Left hindlimb (tissue), 1 donor: Measurements from ENCODE around the gene NFIB.

ENCODE experiments used
- DNase-seq: peaks from one replicate; pipeline ENCODE4 v3.0.0-alpha.2; 2018

Gene NFIB

DNA sequence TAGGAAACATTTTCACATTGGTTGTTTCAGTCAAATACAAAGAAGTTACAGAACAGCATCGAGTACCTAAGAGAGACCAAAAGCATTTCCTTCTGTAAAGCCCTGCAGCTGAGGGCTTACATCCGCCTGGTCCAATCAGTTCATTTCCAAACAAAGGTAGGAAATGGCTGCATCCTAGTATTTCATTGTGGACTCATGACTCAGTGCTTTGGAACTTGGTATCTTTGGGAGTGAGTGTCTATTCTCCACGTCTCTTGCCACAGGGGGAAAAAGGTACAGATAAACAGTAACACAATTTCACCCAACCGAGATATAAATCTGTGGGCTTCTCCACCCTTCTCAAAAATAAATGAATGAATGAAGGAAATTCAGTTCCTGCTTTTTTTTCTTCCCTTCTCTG is 75.4 kb downstream of the NFIB start:
- DNase-seq = no peak

DNA sequence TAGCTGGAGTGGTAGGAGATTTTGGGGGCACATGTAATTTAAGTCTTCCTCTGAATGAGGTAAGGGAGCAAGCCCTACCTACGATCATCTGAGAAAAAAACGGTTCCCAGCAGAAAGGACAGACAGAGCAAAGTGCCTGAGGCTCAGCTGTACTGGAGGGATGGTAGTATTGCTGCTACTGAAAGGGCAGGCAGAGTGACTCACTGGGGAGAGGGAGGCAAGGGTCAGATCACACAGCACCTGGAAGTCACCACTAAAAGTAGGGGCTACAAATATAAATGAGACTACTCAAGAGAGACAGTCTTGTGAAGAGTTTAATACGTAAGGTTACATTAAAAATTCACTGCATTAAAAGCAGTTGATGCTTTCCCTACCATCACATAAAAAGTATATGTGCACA is 75.9 kb downstream of the NFIB start:
- DNase-seq = no peak

DNA sequence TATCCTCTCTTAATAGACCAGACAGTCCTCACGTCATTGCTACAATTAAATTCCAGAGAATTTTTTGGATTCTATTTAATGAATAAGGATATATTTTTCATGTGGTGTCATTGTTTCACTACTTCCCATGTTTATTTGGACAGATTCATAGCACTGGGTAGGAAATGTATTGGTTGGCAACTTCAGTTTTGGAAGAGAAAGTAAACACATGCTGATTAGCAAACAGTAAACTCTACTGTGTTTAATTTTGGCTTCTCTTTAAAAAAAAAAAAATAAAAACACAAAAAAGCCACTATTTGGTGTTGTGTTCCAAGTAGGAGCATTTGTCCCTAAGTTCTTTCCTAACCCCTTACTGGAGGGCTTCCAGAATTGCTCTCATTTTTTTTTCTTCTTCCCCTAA is 77.3 kb downstream of the NFIB start:
- no peak for DNase-seq

DNA sequence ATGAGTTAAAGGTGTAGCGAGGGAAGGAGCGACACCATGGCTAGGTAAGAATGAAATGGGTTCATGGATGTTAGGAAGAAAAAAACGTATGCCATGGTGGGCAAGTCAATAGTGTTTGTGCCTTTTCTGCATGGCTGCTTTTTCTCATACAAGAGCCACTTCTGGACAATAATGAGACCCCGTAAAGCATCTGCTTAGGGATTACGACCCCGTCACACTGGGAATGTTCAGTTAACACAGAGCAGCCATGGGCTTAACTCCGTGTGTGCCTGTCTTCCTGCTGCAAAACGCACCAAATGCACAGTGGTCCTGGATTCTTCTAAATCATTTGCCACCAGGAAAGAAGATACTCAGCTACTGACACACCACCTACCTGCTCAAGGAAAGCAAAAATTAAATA is 81.8 kb downstream of the NFIB start:
- DNase-seq = no peak

DNA sequence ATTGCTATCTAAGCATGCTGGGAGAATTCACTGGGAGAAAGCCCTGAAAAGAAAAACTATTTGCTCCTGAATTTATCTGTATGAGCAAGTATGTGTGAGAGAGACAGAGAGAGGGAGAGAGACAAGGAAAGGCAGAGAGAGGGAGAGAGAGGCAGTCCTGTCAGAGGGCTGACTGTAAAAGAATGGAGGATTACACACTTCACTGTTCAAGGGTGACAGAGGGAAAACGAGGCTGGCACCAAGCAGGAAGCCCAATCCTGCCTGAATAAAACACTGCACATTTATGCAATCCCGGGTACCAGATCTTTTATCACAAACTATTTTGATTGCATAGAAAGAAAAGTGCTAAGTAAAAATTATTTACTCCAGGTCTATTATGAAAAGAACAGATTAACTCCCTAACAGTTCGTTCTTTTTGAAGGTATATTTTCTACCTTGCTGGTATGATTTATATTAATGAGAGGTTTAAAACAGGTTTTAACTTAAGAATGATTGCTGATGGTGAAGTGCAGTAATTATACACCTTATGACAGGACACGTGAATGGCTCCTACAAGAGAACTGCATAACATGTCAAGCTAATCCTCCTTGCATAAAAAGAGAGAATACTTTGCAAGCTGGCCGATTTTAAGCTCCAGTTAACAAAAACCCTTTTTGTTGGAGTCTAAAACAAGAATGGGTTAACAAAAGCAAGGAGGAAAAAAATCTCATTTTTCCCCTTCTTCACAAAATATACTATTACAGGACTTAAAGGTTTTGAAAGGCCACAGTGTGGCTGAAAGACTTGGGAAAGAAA is 82.5 kb downstream of the NFIB start:
- no peak for DNase-seq

DNA sequence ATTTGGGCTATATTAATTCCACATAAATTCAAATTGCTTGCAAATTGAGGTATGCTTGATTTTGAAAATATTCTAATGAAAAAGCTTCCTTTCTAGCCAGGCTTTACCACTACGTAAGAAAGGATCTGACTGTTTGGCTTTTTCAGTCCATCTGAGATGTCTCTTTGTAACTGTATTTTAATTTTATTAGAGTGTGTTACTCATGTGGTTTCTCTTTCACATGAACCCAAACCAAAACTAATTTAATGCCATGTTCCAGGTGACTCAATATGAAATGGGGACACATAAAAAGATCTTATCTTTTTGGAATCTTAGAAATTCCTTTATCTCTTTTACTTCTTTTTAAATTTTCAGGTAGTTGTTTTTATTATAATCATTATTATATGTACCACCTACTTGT is 85.3 kb downstream of the NFIB start:
- no peak for DNase-seq

DNA sequence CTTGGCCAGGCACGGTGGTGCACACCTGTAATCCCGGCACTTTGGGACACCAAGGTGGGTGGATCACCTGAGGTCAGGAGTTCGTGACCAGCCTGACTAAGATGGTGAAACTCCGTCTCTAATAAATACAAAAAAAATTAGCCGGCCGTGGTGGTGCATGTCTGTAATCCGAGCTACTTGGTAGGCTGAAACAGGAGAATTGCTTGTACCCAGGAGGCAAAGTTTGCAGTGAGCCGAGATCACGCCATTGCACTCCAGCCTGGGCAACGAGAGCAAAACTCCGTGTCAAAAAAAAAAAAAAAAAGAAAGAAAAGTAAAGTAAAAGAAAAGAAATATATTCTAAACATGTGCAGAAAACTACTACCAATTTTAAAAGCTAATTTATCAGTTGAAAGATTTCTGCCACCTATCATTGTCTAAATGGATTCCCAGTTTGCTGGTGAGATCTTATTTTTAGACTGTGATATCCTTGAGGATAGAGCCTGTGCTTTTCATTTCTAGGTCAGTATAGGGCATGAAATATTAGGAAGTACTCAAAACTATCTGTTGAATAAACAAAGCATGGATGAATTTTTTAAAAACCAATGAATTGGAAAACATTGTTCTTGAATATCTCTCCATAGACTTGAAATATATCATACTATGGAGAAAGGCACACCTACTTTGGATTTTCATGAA is 86.9 kb downstream of the NFIB start:
- no peak for DNase-seq

DNA sequence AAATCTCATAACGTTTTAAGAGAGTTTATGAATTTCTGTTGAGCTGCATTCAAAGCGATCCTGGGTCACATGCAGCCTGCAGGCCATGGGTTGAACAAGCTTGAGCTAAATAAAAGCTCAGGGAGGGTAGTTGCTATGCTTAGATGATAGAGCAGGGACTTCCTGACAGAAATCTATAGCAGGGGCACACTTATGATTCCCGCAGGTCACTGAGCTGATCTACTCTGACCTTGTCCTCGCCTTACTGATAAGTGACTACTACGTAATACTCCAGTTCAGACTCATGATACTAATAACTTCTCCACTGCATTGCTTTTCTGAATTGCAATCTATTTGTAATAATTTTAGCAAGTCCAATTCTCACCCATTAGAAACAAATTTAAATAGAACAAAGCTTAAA is 90.9 kb downstream of the NFIB start:
- DNase-seq = no peak

DNA sequence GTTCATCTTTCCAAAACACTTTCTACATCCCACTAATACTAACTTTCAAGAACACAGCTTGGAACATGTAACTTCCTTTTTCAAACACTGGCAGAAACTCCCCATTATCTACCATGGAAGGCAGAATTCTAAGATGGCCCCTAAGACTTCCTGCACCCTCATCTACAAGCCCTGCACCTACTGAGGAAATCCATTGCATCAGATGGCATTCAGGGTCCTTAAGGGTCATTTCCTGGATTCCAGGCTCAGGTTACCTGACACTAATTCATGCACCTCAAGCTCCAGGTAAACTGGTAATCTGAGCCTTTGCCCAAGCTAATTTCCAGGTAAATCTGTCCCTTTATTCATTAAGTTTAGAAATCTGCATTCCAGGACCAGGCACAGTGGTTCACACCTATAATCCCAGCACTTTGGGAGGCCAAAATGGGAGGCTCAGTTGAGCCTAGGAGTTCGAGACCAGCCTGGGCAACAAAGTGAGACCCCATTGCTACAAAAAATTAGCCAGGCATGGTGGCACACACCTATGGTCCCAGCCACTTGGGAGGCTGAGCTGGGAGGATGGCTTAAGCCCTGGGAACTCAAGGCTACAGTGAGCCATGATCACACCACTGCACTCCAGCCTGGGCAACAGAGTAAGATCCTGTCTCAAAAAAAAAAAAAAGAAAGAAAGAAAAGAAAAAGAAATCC is 91.6 kb downstream of the NFIB start:
- no peak for DNase-seq

DNA sequence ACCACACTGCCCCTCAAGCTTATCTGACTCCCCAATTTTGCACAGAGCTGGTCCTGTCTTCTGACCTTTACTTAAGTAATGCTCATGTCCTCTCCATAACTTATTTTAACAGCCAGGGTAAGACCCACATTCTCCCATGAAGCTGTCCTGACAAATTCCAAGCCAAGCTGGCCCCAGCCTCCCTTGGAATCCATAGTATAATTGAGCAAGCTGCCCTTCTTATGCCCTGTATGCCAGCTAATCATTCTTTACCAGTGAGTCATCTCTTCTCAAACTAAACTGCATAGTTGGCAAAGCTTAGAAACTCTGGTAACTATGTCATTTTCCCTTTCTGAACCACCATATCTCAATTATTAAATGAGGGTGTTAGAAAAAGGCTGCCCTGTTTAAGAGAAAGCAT is 92.4 kb downstream of the NFIB start:
- DNase-seq = no peak

DNA sequence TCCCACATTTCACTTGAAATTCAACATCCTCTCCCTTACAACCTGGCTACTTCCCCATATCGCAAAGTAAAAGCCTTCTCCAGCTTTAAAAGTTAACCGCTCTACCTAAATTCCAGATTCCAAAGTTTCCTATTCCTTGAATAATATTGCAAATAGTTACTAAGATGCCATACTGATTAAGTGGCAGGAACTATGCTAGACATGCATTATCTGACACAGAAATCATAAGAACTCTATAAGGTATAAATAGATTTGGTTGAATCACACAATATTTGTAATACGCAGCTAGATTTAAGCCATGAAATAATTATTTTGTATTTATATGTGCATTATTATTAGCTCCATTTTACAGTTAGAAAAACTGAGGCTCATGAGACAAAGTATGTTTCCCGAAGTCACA is 92.8 kb downstream of the NFIB start:
- DNase-seq = no peak

DNA sequence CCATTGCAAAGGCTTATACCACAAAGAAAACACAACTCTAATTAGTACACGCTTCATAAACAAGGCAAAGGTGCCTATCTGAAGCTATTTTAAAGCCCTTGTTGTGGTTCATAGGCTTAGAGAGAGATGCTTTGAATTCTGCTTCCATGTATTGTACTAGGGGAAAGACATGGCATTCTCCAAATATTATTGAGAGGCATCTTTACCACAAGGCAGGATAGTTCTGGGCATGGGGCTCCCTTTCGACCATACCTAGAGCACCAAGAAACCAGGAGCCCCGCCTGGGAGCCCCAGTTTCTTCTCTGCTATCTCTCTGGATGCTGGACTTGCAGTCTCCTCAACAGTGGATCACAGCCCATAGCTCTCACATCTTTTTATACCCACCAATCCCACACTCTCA is 93.7 kb downstream of the NFIB start:
- no peak for DNase-seq

DNA sequence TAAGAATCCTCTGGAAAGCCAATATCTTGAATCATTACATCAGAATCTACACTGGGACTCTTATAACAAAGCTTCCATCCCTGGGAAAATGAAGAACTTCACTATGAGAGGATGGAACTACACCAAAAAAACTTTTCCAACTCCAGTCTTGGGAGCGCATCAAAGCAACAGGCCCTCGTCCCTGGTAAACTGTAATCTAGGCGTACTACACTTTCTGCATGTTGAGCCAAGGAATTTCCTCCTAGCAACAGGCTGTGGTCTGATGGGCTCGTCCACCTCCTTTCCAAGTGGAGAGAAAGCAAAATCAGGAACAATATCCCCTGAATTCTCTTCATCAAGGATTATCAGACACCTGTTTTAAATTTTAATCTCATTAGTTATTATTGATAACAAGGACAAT is 94.1 kb downstream of the NFIB start:
- DNase-seq = peak; percentile 68

DNA sequence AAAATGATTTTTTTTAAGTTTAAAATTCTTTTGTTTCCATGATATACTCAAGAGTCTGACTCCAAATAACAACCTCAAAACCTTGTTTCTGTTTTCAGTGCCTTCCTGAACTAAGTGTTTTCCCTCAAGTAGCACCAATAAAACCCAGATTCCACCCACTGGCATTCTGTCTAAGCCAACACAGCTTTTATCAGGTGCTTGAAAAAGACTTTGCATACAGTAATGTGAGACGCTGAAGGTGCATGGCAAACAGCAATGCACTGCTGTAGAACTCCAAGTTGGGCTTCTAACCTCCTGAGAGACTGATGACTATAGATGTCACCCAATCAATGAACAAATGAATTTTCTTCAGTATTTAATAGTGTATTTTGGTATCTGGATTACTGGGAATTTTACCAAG is 95.7 kb downstream of the NFIB start:
- no peak for DNase-seq

DNA sequence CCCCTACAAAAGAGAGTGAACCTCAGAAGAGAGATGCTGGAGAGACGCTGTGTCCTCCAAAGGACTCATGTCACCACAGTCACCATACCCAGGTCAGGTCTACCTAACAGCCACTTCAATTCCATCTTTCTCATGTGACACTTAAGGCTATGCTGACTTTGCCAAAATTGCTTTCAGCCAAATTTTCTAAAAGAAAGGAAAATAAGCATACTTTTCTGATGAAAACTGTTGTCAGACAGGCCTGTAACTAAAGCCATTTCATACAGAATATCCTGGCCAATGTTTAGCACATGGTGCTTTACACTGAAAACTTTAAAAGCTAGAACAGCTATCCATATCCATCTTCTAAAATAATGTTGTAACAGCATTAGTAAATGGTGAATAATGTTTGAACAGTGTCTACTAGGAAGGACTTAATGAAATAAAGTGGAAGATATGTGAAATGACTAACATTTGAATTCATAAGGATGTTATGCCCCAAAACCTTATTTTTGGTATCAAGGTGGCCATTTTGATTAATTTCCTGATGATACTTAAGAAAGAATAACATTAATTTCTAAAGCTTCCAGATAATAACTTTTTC is 97.2 kb downstream of the NFIB start:
- no peak for DNase-seq

DNA sequence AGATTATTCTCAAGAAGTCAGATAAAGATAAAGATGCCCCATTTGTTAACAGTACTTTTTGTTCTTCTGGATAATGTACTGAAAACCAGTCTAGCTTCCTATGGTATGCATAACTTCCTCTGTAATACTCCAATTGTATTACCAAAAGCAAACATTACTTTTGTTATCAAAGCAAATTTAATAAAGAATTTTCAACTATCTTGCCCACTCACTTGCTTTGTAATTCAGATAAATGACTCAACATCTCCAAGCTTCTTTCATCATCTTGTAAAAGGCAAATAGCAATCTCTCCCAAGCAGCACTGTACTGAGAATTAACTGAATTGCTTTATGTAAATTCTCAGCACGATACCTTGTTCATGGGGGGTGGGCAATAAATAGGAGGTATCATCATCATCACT is 98.3 kb downstream of the NFIB start:
- no peak for DNase-seq

DNA sequence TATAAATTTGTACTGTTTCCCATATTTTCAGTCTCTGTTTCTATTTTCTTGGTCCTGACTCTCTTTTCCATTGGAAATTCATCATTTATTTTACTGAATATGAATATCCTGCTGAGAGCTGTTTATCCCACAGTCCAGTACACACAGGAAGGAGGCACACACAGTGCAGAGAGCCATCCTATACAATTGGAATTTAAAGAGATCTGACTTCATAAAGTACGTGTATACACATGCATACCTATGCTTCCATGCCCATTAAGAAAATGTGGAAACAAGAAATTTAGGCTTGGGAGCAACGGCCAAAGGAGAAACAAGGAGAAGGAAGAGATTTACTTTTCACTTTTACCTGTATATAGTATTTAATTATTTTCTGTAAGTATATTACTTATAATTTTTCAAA is 99.2 kb downstream of the NFIB start:
- DNase-seq = no peak

DNA sequence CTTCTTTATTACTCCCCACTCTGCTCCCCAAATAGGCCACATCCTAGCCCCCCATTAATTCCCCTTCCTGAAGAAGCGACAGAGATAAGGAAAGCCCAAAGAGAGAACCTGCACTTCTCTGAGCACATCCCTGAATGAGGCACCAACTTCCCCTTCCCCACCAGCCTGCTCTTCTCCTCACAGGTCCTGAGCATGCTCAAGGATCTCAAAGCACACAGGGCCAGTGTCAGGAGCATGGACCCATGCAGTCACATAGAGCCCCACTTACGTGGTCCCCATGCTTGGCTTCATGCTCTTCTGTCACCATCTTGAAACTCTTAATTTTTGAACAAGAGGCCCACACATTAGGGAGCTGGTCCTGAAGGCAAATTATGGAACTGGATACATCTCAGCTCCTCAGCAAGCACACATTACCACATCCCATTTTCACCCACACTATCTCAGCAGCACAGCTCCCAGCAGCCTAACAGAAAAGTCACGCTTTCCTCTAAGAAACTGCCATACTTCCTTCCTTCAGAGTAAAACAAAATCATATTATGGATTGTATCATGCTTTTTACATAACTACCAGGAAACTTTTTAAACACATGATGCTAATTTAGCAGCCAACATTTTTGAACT is 99.8 kb downstream of the NFIB start:
- DNase-seq = no peak

DNA sequence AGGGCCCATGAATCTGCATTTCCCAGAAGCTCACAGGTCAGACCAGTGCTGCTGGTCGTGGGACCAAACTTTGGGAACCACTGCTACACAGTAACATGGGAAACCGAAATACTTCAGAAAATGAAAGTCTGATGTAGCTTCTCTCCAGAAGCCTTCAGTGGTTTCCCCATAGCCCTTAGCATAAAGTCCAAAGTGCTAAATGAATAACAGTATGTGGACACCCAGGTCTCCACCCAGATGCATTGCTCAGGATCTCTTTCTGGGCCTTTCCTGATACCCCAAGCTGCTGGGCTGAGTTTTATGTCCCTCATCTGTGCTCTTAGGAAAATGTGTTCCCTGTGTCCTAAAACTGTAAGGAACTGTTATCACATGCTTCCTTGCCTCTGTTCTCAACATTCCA is 100.4 kb downstream of the NFIB start:
- no peak for DNase-seq

DNA sequence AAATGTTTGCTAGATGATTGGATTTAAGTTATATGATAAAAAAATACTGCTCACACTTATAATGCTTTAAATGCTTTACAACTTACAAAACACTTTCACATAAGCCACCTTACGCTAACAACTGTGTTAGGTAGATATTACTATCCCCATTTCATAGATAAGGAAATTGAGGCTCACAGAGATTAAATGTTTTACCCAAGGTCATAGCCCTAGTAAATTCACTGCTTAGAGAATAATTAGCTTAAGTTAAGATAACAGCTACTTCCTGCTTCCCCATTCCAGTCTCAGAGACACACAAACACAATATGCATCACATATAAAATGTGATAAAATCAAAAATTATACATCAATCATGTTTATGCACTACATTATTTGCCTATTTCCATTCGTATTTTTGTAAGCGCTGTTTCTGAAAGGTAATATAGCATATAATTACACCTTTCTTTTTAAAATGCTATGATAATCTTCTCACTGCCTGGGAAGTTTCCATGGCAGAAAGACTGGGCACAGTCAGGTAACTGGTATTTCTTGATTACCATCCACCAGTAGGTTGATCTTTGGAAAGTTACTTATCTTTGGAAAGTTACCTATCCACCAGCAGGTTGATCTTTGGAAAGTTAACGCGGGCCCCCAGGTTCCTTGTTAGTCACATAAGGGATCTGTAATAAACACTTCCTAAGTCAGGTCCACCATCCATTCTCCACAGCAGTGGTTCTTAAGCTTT is 101.1 kb downstream of the NFIB start:
- DNase-seq = no peak

DNA sequence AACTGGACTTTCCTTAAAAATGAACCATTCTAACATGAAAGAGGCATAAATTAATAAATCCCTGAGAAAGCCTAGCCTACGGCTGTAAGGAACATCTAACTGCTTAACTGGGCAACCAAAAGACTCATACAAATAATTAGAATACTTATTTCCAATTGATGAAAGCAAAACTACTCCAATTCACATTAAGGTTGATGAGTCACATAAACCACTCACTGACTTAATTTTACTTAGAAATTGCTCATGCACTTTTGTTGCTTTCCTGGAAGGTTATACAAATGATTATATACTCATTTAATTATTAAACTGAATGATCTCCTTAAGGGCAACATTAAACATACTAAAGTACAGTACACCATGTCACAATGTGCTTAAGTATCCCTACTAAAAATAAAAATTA is 101.9 kb downstream of the NFIB start:
- DNase-seq = no peak

DNA sequence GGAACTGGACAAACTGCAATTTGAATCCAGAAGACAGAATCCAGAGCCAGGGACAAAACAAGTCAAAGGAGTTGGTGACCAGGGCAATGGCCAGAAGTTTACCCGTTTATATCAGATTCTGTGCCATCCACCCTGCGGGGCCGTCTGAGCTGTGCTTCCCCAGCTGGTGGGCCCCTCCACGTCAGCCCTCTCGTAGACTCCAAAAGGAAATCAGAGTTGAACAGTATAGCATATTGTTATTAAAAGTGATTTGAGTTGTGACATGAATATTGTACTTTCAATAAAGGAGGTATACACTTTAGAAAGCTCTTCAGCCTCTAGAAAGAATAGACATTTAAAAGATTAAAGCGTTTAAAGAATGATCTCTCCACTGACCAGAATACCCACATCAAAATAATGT is 102.4 kb downstream of the NFIB start:
- no peak for DNase-seq

DNA sequence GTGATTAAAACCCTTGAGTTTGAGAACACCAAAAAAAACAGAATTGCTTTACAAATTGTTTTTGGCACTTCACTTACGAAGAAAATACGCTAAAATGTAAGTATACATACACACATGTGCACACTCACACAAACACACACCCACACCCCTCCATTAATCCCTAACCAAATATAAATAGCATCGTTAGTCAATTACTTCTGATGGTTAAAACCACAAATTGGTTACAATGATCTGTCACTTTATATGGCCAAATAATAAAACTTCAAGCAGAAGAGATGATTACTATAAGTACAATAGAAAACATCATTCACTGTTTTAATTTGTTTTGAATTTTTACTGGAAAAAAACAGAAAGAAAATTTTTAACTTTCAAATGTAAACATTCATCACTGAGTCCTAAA is 103.5 kb downstream of the NFIB start:
- no peak for DNase-seq
